GM15510 (cell line): ENCODE measurements around the gene TTC13.

Experiments used
- POLR2A ChIP-seq: IDR thresholded peaks from 3 replicates; pipeline ENCODE4 v1.6.1; 2011; ENCODE audit warnings: borderline replicate concordance; ENCODE audit not compliant: insufficient read length; ENCODE audit errors: extremely low read depth

The TTC13 gene

GRCh38 chr1:230978491-230979388 is at the start of gene TTC13, which contains the start of gene ARV1:
Gene TTC13 (minus strand): TSS chr1:230978861. CDS start chr1:230978830, 31 bp downstream.
Gene ARV1 (plus strand): TSS chr1:230979094. CDS start chr1:230979106, 12 bp downstream.
- TF ChIP-seq POLR2A, result peak; percentile 76

GRCh38 chr1:231027971-231028370 is 49.3 kb upstream of the TTC13 start:
- no peak for TF ChIP-seq POLR2A

DNA sequence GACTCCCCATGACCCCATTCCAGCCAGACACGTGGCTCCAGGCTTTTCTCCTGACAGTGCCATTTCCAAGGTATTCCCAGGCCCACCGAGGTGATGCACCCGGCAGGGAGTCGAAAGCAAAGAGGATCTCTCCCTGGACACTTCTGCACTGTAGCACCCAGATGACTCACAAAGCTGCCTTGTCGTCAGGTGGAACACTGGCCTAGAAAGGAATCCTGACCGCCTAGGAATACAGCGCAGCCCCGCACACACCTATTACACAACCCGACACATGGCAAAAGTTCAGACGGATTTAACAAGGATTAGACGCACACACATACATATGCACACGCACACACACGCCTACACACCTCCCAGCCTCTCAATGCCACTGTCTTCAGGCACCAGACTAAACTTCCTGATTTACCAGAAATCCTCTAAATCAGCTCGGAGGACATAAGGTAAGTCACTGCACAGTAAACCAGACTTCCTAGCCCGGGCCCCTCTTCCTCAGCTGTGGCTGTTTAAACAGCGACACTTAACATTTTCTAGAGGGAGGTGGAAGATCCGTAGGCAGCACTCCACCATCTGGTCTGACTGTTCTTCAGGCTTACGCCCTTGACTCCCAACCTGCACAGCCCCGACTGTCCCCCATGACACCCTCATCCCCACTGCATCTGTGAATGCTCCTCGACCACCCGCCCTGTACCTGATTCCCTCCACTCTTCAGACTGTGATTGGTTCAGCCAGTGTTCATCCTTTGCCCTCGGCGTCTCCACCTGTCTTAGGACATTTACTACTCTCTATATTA is 48.7 kb upstream of the TTC13 start:
- TF ChIP-seq POLR2A, result no peak

- no peak for TF ChIP-seq POLR2A
Observed at GRCh38 chr1:231026576-231026975, 47.9 kb upstream of the TTC13 start.

- TF ChIP-seq POLR2A, result no peak
Observed at GRCh38 chr1:231023150-231023549, 44.5 kb upstream of the TTC13 start.

DNA sequence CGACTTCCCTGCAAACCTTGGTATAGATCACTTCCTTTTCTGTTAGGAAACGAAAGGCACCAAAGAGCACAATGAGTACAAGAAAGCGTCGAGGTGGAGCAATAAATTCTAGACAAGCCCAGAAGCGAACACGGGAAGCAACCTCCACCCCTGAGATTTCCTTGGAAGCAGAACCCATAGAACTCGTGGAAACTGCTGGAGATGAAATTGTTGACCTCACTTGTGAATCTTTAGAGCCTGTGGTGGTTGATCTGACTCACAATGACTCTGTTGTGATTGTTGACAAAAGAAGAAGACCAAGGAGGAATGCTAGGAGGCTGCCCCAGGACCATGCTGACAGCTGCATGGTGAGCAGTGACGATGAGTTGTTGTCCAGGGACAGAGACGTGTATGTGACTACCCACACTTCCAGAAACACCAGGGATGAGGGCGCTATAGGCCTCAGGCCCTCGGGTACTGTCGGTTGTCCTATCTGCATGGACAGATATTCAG is 42.9 kb upstream of the TTC13 start:
- TF ChIP-seq POLR2A, result no peak

- no peak for TF ChIP-seq POLR2A
Observed at GRCh38 chr1:231020816-231021215, 42.2 kb upstream of the TTC13 start.

DNA sequence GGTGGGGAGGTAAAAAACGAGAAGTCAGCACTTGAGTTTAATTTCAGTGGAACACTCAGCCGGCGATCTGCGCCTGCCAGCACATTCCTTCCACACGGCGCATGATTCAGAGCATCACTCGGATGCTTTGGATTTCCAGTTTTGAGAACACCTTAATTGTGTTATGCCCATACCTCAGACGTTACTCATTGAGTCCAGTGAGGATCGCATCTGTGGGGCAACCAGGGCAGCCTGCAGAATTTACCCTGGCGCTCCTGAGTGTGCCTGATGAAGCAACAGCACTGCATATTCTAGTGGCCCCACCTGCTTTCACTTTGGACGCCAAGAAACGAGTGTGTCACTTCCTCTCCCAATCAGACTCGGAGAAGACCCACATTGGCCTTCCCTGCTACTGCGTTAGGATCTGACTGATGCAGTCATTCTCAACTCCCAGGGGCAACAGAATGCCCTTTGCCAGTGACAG is 41.5 kb upstream of the TTC13 start:
- TF ChIP-seq POLR2A, result no peak

GRCh38 chr1:231019711-231020110 is 41.0 kb upstream of the TTC13 start:
- TF ChIP-seq POLR2A, result no peak

- no peak for TF ChIP-seq POLR2A
Observed at GRCh38 chr1:231016966-231017365, 38.3 kb upstream of the TTC13 start.

DNA sequence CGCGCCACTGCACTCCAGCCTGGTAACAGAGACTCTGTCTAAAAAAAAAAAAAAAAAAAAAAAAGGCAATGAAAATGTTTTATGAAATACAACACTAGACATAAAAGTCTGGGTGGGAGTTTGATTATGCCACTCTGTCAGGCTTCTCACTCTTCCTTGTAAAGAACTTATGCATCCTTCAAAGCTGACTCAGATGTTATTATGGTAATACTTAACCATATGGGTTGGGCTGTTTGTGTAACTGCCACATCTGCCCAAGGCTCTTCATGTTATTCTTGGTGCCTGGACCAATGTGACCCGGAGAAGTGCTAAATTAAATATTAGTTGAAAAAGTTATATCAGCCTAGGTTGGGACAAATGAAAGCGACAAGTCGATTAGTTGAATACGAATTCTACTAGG is 37.6 kb upstream of the TTC13 start:
- TF ChIP-seq POLR2A, result no peak

DNA sequence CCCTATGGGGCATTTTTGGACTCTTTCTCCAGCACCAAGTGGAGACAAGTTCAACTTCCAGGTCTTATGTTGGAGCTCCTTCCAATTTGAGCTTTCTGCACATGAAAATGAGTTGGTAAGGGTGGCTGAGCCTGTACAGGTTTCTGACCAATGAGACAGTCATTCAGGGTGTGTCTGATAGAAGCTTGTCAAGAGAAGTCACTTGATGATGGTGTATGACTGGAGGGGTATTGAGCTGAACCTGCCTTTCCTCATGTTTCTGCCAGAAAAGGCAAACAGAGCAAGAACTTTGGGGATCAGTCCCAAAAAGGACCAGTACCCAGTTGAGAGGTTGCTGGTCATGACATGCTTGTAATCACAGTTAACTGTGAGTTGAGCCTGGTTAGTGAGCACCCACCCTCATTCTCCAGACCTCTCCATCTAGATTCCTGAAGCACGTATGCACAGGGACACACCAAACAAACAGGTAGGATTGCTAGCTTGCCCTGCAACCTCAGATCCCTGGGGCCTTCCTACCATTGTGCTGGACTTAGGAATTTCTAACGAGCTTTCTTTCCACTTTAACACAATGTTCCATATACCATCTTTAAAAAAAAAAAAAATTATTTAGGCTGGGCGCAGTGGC is 34.8 kb upstream of the TTC13 start:
- TF ChIP-seq POLR2A, result no peak

DNA sequence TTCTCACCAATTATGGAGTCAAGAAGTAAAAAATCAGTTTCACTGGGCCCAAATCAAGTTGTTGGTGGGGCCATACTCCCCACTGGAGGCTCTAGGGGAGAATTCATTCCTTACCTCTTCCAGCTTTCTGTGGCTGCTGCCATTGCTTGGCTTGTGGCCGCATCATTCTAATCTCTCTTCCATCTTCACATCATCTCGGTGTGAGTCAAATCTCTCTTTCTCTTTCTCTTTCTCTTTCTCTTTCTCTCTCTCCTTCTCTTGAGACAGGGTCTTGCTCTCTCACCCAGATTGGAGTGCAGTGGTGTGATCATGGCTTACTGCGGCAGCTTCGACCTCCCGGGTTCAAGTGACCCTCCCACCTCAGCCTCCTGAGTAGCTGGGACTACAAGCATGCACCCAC is 33.3 kb upstream of the TTC13 start:
- no peak for TF ChIP-seq POLR2A

DNA sequence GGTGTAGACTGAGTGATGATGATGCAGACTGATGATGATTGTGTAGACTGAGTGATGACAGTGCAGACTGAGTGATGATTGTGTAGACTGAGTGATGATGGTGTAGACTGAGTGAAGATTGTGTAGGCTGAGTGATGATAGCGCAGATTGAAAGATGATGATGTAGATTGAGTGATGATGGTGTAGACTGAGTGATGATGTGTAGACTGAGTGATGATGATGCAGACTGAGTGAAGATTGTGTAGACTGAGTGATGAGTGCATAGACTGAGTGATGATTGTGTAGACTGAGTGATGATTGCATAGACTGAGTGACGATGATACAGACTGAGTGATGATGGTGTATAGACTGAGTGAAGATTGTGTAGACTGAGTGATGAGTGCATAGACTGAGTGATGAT is 32.7 kb upstream of the TTC13 start:
- TF ChIP-seq POLR2A, result no peak

- no peak for TF ChIP-seq POLR2A
Observed at GRCh38 chr1:231001892-231002291, 23.2 kb upstream of the TTC13 start.
